ENCODE data around the gene TMEM272. TPM values are rescaled to one million over a fixed set of nuclear protein-coding genes. Genes with fewer than 3 reads are reported as not detected.

The TMEM272 gene
- total RNA-seq, 5 donors from 2014 or later (not counting 1 experiment from before 2014, with no cell fraction given), result 5.2 to 9.0 (median 8.8) TPM

- 93% methylated on average over 5 of the region's 11 CpGs for WGBS (ENCODE audit: insufficient coverage)
- H3K27ac Mint-ChIP-seq, result no peak overlapping the region
- H3K36me3 Mint-ChIP-seq, result peaks cover 21% of the 10 kb centered on the region
- Histone ChIP-seq H3K4me1 (ENCODE audit: control insufficient read depth in 1 of 2, extremely low read depth in 1 of 2, insufficient read depth in 2 of 2, low read length in 2 of 2) (no peaks in the 10 kb centered on the region), H3K9me3 (no peaks in the 10 kb centered on the region), H3K4me3 (ENCODE audit: control insufficient read depth in 1 of 2, extremely low read depth in 1 of 2, low read length in 1 of 2) (no peak overlapping the region), H3K27me3 (replicated peaks in 1 of 2; ENCODE audit: control insufficient read depth in 2 of 2, extremely low read depth in 1 of 2, insufficient read depth in 2 of 2, low read length in 1 of 2) (no peaks in the 10 kb centered on the region), H3K36me3 (ENCODE audit: control insufficient read depth in 2 of 2, extremely low read depth in 1 of 2, insufficient read depth in 1 of 2, low read length in 1 of 2) (peaks cover 0 to 22% of the 10 kb centered on the region in 2 donors), H3K27ac (ENCODE audit: low read length) (no peak overlapping the region)
- CTCF ChIA-PET, result no interaction called here
- no peak overlapping the region for H3K4me3 Mint-ChIP-seq
- DNase-seq, result no peak
- POLR2A ChIA-PET, result no interaction called here
- H3K4me1 Mint-ChIP-seq, result no peaks in the 10 kb centered on the region
- H3K9me3 Mint-ChIP-seq, result no peaks in the 10 kb centered on the region
- H3K27me3 Mint-ChIP-seq, result no peaks in the 10 kb centered on the region
- no peak for ATAC-seq (replicated peaks in 1 of 4)
Observed at GRCh38 chr13:51773515-51773914, 71.5 kb downstream of the TMEM272 start.

- ATAC-seq (replicated peaks in 1 of 4) (no peak), DNase-seq (no peak)
- Mint-ChIP-seq H3K4me3 (no peak overlapping the region), H3K36me3 (peaks cover 26% of the 10 kb centered on the region), H3K27me3 (no peaks in the 10 kb centered on the region), H3K4me1 (no peaks in the 10 kb centered on the region), H3K9me3 (no peaks in the 10 kb centered on the region), H3K27ac (no peak overlapping the region)
- ChIA-PET POLR2A (no interaction called here), CTCF (no interaction called here)
- no peaks in the 10 kb centered on the region for H3K4me1 ChIP-seq (ENCODE audit: control insufficient read depth in 1 of 2, extremely low read depth in 1 of 2, insufficient read depth in 2 of 2, low read length in 2 of 2)
- WGBS (ENCODE audit: insufficient coverage), result 100% methylated on average over 4 of the region's 6 CpGs
- H3K4me3 ChIP-seq (ENCODE audit: control insufficient read depth in 1 of 2, extremely low read depth in 1 of 2, low read length in 1 of 2), result no peak overlapping the region
- H3K27me3 ChIP-seq (replicated peaks in 1 of 2; ENCODE audit: control insufficient read depth in 2 of 2, extremely low read depth in 1 of 2, insufficient read depth in 2 of 2, low read length in 1 of 2), result no peaks in the 10 kb centered on the region
- no peaks in the 10 kb centered on the region for H3K9me3 ChIP-seq
- no peak overlapping the region for H3K27ac ChIP-seq (ENCODE audit: low read length)
- H3K36me3 ChIP-seq (ENCODE audit: control insufficient read depth in 2 of 2, extremely low read depth in 1 of 2, insufficient read depth in 1 of 2, low read length in 1 of 2), result peaks cover 3 to 23% of the 10 kb centered on the region in 2 donors
Observed at GRCh38 chr13:51772781-51773180, 72.2 kb downstream of the TMEM272 start.

GRCh38 chr13:51772105-51772455 lies 72.9 kb downstream of the TMEM272 start:
- Mint-ChIP-seq H3K27me3 (no peaks in the 10 kb centered on the region), H3K4me1 (no peaks in the 10 kb centered on the region), H3K27ac (no peak overlapping the region), H3K4me3 (no peak overlapping the region), H3K9me3 (no peaks in the 10 kb centered on the region), H3K36me3 (peaks cover 21% of the 10 kb centered on the region)
- CTCF ChIA-PET, result no interaction called here
- Histone ChIP-seq H3K27me3 (replicated peaks in 1 of 2; ENCODE audit: control insufficient read depth in 2 of 2, extremely low read depth in 1 of 2, insufficient read depth in 2 of 2, low read length in 1 of 2) (no peaks in the 10 kb centered on the region), H3K4me1 (ENCODE audit: control insufficient read depth in 1 of 2, extremely low read depth in 1 of 2, insufficient read depth in 2 of 2, low read length in 2 of 2) (no peaks in the 10 kb centered on the region), H3K27ac (ENCODE audit: low read length) (no peak overlapping the region), H3K9me3 (no peaks in the 10 kb centered on the region), H3K4me3 (ENCODE audit: control insufficient read depth in 1 of 2, extremely low read depth in 1 of 2, low read length in 1 of 2) (no peak overlapping the region), H3K36me3 (ENCODE audit: control insufficient read depth in 2 of 2, extremely low read depth in 1 of 2, insufficient read depth in 1 of 2, low read length in 1 of 2) (peaks cover 3 to 26% of the 10 kb centered on the region in 2 donors)
- POLR2A ChIA-PET, result no interaction called here
- no peak for DNase-seq
- no peak for ATAC-seq (replicated peaks in 1 of 4)
- WGBS (ENCODE audit: insufficient coverage), result 100% methylated on average over 1 of the region's 9 CpGs

- WGBS (ENCODE audit: insufficient coverage), result over 99% methylated on average over 15 of the region's 17 CpGs
- Histone ChIP-seq H3K4me3 (ENCODE audit: control insufficient read depth in 1 of 2, extremely low read depth in 1 of 2, low read length in 1 of 2) (no peak overlapping the region), H3K27ac (ENCODE audit: low read length) (no peak overlapping the region), H3K36me3 (ENCODE audit: control insufficient read depth in 2 of 2, extremely low read depth in 1 of 2, insufficient read depth in 1 of 2, low read length in 1 of 2) (peaks cover 3 to 26% of the 10 kb centered on the region in 2 donors), H3K4me1 (ENCODE audit: control insufficient read depth in 1 of 2, extremely low read depth in 1 of 2, insufficient read depth in 2 of 2, low read length in 2 of 2) (no peaks in the 10 kb centered on the region), H3K27me3 (replicated peaks in 1 of 2; ENCODE audit: control insufficient read depth in 2 of 2, extremely low read depth in 1 of 2, insufficient read depth in 2 of 2, low read length in 1 of 2) (no peaks in the 10 kb centered on the region), H3K9me3 (no peaks in the 10 kb centered on the region)
- Mint-ChIP-seq H3K36me3 (peaks cover 24% of the 10 kb centered on the region), H3K9me3 (no peaks in the 10 kb centered on the region), H3K27ac (peak overlapping the region in 1 of 2 donors; percentile 55), H3K4me3 (no peak overlapping the region), H3K27me3 (no peaks in the 10 kb centered on the region), H3K4me1 (no peaks in the 10 kb centered on the region)
- ChIA-PET POLR2A (no interaction called here), CTCF (no interaction called here)
- no peak for DNase-seq
- ATAC-seq (replicated peaks in 1 of 4), result no peak
Observed at GRCh38 chr13:51771418-51772104, 73.4 kb downstream of the TMEM272 start.

DNA sequence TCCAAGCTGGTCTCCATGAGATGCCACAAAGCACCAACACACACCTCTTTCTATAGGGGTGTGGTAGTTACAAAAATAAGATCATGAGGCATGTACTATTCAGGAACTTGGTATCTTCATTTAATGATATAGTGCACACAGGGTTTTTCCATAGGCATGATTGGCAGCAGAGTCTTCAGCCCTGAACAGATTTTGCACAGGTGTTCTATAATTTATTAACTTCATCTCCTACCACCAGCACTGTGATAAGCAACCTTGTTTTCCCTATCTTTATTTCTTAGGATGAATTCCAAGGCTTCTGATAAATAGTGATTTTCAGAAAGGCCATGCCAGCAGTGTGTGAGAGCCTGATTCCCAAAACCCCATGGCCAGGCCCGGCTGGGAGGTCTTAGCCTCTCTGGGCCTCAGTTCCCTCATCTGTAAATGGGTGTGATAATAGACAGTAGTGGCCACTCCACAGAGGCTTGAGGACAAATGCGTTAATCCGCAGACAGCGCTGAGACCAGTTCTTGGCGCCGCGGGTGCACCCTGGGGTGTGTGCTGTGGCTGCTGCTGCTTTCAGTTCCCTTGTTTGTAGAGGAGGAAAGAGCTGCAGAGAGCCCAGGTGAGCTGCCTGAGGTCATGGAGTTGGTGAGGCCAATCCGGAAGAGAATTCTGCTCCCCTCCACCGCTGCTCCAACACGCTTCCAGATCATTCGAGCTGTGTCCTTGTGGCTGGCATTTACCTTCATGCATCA lies 74.1 kb downstream of the TMEM272 start:
- Histone ChIP-seq H3K4me1 (ENCODE audit: control insufficient read depth in 1 of 2, extremely low read depth in 1 of 2, insufficient read depth in 2 of 2, low read length in 2 of 2) (no peaks in the 10 kb centered on the region), H3K27me3 (replicated peaks in 1 of 2; ENCODE audit: control insufficient read depth in 2 of 2, extremely low read depth in 1 of 2, insufficient read depth in 2 of 2, low read length in 1 of 2) (no peaks in the 10 kb centered on the region), H3K9me3 (no peaks in the 10 kb centered on the region), H3K4me3 (ENCODE audit: control insufficient read depth in 1 of 2, extremely low read depth in 1 of 2, low read length in 1 of 2) (no peak overlapping the region), H3K27ac (ENCODE audit: low read length) (no peak overlapping the region), H3K36me3 (ENCODE audit: control insufficient read depth in 2 of 2, extremely low read depth in 1 of 2, insufficient read depth in 1 of 2, low read length in 1 of 2) (peaks cover 8 to 26% of the 10 kb centered on the region in 2 donors)
- Mint-ChIP-seq H3K27ac (peak overlapping the region in 1 of 2 donors; percentile 61), H3K4me3 (no peak overlapping the region), H3K27me3 (no peaks in the 10 kb centered on the region), H3K9me3 (no peaks in the 10 kb centered on the region), H3K4me1 (peaks cover 0 to under 1% (median under 1%) of the 10 kb centered on the region in 3 donors), H3K36me3 (peaks cover 24% of the 10 kb centered on the region)
- POLR2A ChIA-PET, result no interaction called here
- DNase-seq (no peak), ATAC-seq (replicated peaks in 1 of 4) (no peak)
- CTCF ChIA-PET, result no interaction called here
- 97% methylated on average over 7 of the region's 11 CpGs for WGBS (ENCODE audit: insufficient coverage)

- H3K4me3 Mint-ChIP-seq, result no peak overlapping the region
- peaks cover under 1 to 3% of the 10 kb centered on the region in 2 experiments for H3K4me1 ChIP-seq (ENCODE audit: control insufficient read depth in 1 of 2, extremely low read depth in 1 of 2, insufficient read depth in 2 of 2, low read length in 2 of 2)
- H3K9me3 ChIP-seq, result no peaks in the 10 kb centered on the region
- H3K9me3 Mint-ChIP-seq, result no peaks in the 10 kb centered on the region
- peaks cover 24% of the 10 kb centered on the region for H3K36me3 Mint-ChIP-seq
- no peak overlapping the region for H3K4me3 ChIP-seq (ENCODE audit: control insufficient read depth in 1 of 2, extremely low read depth in 1 of 2, low read length in 1 of 2)
- H3K27me3 Mint-ChIP-seq, result no peaks in the 10 kb centered on the region
- H3K4me1 Mint-ChIP-seq, result peaks cover 7% of the 10 kb centered on the region in 3 donors
- 94% methylated on average over 6 of the region's 6 CpGs for WGBS (ENCODE audit: insufficient coverage)
- POLR2A ChIA-PET, result interaction anchor here in 1 of 2 donors (0.6 kb wide), 1 partner anchor 34 kb away, joined by 3 read pairs; no protein-coding TSS in a partner anchor
- H3K27me3 ChIP-seq (replicated peaks in 1 of 2; ENCODE audit: control insufficient read depth in 2 of 2, extremely low read depth in 1 of 2, insufficient read depth in 2 of 2, low read length in 1 of 2), result no peaks in the 10 kb centered on the region
- peak overlapping the region in 1 of 2 donors; percentile 61 for H3K27ac Mint-ChIP-seq
- no peak overlapping the region for H3K27ac ChIP-seq (ENCODE audit: low read length)
- CTCF ChIA-PET, result no interaction called here
- DNase-seq (no peak), ATAC-seq (replicated peaks in 1 of 4) (no peak)
- peaks cover 8 to 26% of the 10 kb centered on the region in 2 donors for H3K36me3 ChIP-seq (ENCODE audit: control insufficient read depth in 2 of 2, extremely low read depth in 1 of 2, insufficient read depth in 1 of 2, low read length in 1 of 2)
Observed at GRCh38 chr13:51770160-51770559, 74.8 kb downstream of the TMEM272 start.

Data from T-cell (primary cell).